ENCODE data around the gene TMEM63A. TPM values are rescaled to one million over a fixed set of nuclear protein-coding genes. Genes with fewer than 3 reads are reported as not detected.

Gene TMEM63A
- total RNA-seq, 1 donor from 2014 or later: 95.7 TPM

DNA sequence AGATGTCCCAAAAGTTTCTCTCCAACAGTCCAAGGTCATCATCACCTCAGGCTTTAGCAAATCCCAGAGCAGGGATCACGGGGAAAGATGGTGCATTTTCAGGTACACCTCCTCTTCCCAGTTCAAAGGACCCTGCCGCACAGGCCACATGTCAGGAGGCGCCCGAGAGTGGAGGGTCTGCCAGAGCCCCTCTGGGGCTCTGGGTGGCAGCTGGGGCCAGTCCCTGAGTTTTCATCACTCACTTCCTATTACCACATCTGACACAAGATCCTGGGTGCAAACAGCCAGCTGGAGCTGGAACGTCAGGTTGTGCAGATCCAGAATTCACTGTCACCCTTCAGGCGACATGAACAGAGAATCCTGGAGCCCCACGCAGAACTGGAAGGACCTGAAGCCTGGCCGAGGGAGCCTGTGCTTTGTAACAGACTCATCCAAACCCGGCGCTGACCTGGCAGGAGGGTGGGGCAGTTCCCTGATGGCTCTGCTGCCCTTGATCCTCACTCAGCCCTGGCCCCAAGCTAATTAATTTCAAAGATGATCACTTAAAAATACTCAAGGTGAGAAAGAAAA, 8.8 kb downstream of the TMEM63A start:
- ATAC-seq: no peak
- no peak for DNase-seq (ENCODE audit: low spot score)
- intact Hi-C loops (cut with DNase I): no loop called here

GRCh38 chr1:225872075-225872430, 10.1 kb downstream of the TMEM63A start:
- DNase-seq (ENCODE audit: low spot score) (no peak), ATAC-seq (no peak)
- intact Hi-C loops (cut with DNase I): no loop called here

- ATAC-seq: no peak
- no peak for DNase-seq (ENCODE audit: low spot score)
- intact Hi-C loops (cut with DNase I): no loop called here
Measured at GRCh38 chr1:225871359-225872074, 10.7 kb downstream of the TMEM63A start.

DNA sequence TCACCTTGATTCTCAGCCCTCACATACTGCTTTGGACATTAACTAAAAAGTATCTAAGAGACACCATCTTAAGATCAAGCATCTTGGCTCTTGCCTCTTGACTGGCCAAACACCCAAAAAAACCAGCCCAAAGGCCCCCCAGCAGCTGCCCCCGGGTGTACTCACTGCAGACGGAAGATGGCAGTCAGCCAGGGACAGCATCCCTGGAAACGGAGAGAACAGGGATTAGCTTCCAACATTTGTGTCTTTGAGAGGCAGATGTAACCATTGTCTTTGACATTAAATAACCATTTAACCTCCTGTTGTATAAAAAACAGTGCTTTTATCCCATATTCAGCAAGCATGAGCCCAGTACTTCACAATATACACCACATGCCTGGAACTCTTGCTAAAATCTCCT, 11.3 kb downstream of the TMEM63A start:
- intact Hi-C loops (cut with DNase I): no loop called here
- DNase-seq (ENCODE audit: low spot score) (no peak), ATAC-seq (no peak)

GRCh38 chr1:225868631-225869330, 13.4 kb downstream of the TMEM63A start:
- DNase-seq (ENCODE audit: low spot score): no peak
- ATAC-seq: no peak
- intact Hi-C loops (cut with DNase I): no loop called here

DNA sequence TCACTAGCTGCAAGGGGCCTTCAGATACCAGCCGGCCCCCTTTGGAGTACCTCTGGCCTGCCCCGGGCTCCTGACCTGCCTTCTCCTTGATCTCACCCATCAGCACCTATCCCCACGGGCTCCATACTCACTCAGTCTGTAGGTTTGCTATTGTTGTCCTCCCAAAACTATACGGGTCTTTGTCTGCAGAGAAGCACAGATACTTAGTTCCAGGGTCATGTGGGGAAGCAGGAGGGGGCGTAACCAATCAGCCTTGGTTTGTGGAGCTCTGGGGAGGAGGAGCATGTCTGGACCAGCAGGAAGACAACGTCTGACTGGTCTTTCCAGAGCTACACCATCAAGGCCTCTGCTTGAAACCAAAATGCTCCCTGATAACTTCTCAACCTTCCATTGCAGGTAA, 15.2 kb downstream of the TMEM63A start:
- intact Hi-C loops (cut with DNase I): no loop called here
- DNase-seq (ENCODE audit: low spot score): no peak

GRCh38 chr1:225866061-225866837, 15.9 kb downstream of the TMEM63A start:
- no peak for ATAC-seq
- intact Hi-C loops (cut with DNase I): no loop called here

More for the DNA sequence above, 15.2 kb downstream of the TMEM63A start:
- no peak for ATAC-seq

GRCh38 chr1:225865514-225865913, 16.7 kb downstream of the TMEM63A start:
- ATAC-seq (no peak), DNase-seq (ENCODE audit: low spot score) (no peak)
- intact Hi-C loops (cut with DNase I): no loop called here

More at GRCh38 chr1:225866061-225866837, 15.9 kb downstream of the TMEM63A start:
- DNase-seq (ENCODE audit: low spot score): no peak

GRCh38 chr1:225863167-225863566, 19.0 kb downstream of the TMEM63A start:
- intact Hi-C loops (cut with DNase I): no loop called here
- ATAC-seq (no peak), DNase-seq (ENCODE audit: low spot score) (no peak)

DNA sequence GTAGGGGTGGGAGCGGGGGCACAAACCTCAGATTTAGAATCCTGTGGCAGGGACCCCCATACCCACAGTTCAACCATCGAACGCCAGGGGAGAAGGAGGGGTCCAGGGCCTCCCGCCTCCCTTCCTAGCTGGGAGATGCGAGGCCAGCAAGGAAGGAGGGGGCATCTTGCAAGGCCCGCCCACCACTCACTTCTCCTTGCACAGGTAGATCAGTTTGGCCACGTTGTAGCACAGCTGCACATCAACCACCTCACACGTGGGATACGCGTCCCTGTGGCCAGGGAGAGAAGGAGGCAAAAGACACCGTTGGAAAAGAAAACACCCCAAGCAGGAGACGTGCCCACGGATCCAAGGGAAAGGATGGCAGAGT, 19.6 kb downstream of the TMEM63A start:
- DNase-seq (ENCODE audit: low spot score) (no peak), ATAC-seq (no peak)
- intact Hi-C loops (cut with DNase I): no loop called here

DNA sequence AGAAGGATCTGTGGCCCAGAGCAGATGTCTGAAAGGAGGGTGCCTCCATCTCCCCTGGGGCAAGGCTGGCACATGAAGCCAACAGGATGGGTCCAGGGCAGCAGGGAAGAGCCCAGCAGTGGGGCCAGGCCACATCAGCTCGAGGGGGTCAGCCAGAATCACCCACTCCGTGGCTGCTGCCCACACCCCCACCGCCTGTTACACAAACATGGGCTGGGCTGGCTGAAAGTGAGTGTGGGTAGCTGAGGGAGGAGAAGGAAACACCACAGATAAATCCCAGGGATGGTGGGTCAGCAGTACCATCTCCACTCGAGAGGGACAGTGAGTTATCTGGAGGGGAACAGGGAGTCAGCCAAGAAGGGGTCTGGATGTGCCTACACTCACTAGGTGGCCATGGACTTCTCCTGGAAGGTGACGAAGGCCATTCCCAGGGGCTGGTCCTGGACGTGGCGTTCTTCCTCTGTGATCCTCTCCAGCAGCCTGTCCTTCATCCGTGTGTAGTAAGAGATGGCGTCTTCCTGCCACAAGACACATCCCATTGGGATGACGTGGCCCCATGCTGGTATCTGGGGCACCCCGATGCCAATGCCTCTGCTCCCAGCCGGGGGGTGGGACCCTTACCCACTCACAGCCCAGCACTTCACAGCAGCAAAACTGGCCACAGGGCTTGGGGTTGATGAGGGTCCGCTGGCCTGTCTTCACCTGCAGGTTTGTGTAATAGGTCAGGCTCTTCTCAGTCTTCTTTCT, 20.2 kb downstream of the TMEM63A start:
- ATAC-seq (no peak), DNase-seq (ENCODE audit: low spot score) (no peak)
- intact Hi-C loops (cut with DNase I): no loop called here

- DNase-seq (ENCODE audit: low spot score): no peak
- intact Hi-C loops (cut with DNase I): no loop called here
- ATAC-seq: no peak
Measured at GRCh38 chr1:225860876-225861441, 21.2 kb downstream of the TMEM63A start.

- intact Hi-C loops (cut with DNase I): no loop called here
- ATAC-seq (no peak), DNase-seq (ENCODE audit: low spot score) (no peak)
Measured at GRCh38 chr1:225860107-225860506, 22.1 kb downstream of the TMEM63A start.

- ATAC-seq (no peak), DNase-seq (ENCODE audit: low spot score) (no peak)
- intact Hi-C loops (cut with DNase I): no loop called here
Measured at GRCh38 chr1:225859151-225859550, 23.0 kb downstream of the TMEM63A start.

- DNase-seq (ENCODE audit: low spot score) (no peak), ATAC-seq (no peak)
- intact Hi-C loops (cut with DNase I): no loop called here
Measured at GRCh38 chr1:225857256-225857655, 24.9 kb downstream of the TMEM63A start.

GRCh38 chr1:225855503-225856300, 26.5 kb downstream of the TMEM63A start:
- intact Hi-C loops (cut with DNase I): no loop called here
- ATAC-seq: no peak
- no peak for DNase-seq (ENCODE audit: low spot score)

DNA sequence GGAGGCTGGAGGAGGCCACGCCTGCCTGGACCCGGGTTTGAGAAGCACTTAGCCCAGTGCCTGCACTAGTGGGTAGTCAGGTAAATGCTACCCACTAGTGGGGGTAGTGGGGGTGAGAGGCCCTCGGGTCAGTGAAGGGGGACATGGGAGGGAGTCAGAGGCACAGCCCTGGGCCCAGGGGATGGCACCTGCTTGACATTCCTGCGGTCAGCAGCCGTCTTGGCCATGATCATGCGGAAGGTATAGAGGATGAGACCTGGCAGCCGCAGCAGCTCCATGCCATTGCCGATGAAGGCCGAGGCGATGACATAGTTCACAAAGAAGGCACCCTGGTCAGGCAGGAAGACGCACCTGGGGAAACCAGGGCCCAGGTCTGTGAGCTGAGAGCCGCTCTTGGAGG, 28.7 kb downstream of the TMEM63A start:
- DNase-seq (ENCODE audit: low spot score) (no peak), ATAC-seq (no peak)
- intact Hi-C loops (cut with DNase I): no loop called here
